Neural cell (in vitro differentiated cells): ENCODE measurements around the gene GON7. TPM values are rescaled to one million over a fixed set of nuclear protein-coding genes. Genes with fewer than 3 reads are reported as not detected.
A peak's percentile ranks its signal among the peaks of the same experiment; 100 is the strongest.
"Not testable (repeated sequence)": the region's sequence is repeated elsewhere in the genome, so short reads cannot be mapped to it uniquely, and the experiment has no call there.

Experiments used
- H2AFZ ChIP-seq: fragments of 200-600, 300-800 bp; sonication (generic), shearing (Covaris generic); 2 replicates; pipeline ENCODE4 v1.6.0; 2014; ENCODE audit warnings: low read depth, mild to moderate bottlenecking, antibody characterized with exemption, low read length, moderate library complexity
- H3F3A ChIP-seq: fragments of 200-600 bp; shearing (Covaris generic); 2 replicates; pipeline ENCODE4 v1.6.1; 2016; ENCODE audit warnings: mild to moderate bottlenecking, moderate library complexity, mixed read lengths, antibody characterized with exemption, low read length; ENCODE audit not compliant: insufficient read depth, poor library complexity, severe bottlenecking
- H3K27ac ChIP-seq: fragments of 200-600, 300-800 bp; sonication (generic), shearing (Covaris generic); 2 replicates; pipeline ENCODE4 v1.5.1; 2014; ENCODE audit warnings: mild to moderate bottlenecking, low read length, moderate library complexity
- H3K27me3 ChIP-seq: fragments of 300-800, 200-600 bp; sonication (generic), shearing (Covaris generic); 2 replicates; pipeline ENCODE4 v1.6.0; 2014; ENCODE audit warnings: mild to moderate bottlenecking, low read depth, low read length, moderate library complexity; ENCODE audit not compliant: insufficient read depth
- H3K36me3 ChIP-seq: fragments of 300-800, 200-600 bp; sonication (generic), shearing (Covaris generic); 2 replicates; pipeline ENCODE4 v1.5.1; 2014; ENCODE audit warnings: mild to moderate bottlenecking, antibody characterized with exemption, low read length, moderate library complexity; ENCODE audit not compliant: insufficient read depth
- H3K4me2 ChIP-seq: fragments of 300-800, 200-600 bp; sonication (generic), shearing (Covaris generic); 2 replicates; pipeline ENCODE4 v1.6.0; 2014; ENCODE audit warnings: mild to moderate bottlenecking, low read length
- H3K4me3 ChIP-seq: fragments of 300-800, 200-600 bp; sonication (generic), shearing (Covaris generic); 2 replicates; pipeline ENCODE4 v1.5.1; 2014; ENCODE audit warnings: mild to moderate bottlenecking, low read length, moderate library complexity
- H3K79me2 ChIP-seq: fragments of 200-600 bp; shearing (Covaris generic); replicated peaks from 2 replicates; pipeline ENCODE4 v1.6.0; 2014; ENCODE audit warnings: mild to moderate bottlenecking, low read length, moderate library complexity; ENCODE audit not compliant: insufficient read depth
- H3K9ac ChIP-seq: fragments of 300-800, 200-600 bp; sonication (generic), shearing (Covaris generic); 2 replicates; pipeline ENCODE4 v1.6.1; 2016; ENCODE audit warnings: mild to moderate bottlenecking, low read length, mixed read lengths
- H3K9me2 ChIP-seq: fragments of 200-600 bp; shearing (Covaris generic); 2 replicates; pipeline ENCODE4 v1.6.1; 2016; ENCODE audit warnings: mild to moderate bottlenecking, low read length, mixed read lengths; ENCODE audit not compliant: insufficient read depth
- H3K9me3 ChIP-seq: fragments of 200-600, 300-800 bp; sonication (generic), shearing (Covaris generic); 2 replicates; pipeline ENCODE4 v1.6.1; 2016; ENCODE audit warnings: mild to moderate bottlenecking, mixed run types, low read length, moderate library complexity, mixed read lengths
- H4K20me1 ChIP-seq: fragments of 200-600 bp; shearing (Covaris generic); 2 replicates; pipeline ENCODE4 v1.6.1; 2016; ENCODE audit warnings: mild to moderate bottlenecking, mixed run types; ENCODE audit not compliant: insufficient read depth
- EP300 ChIP-seq: fragments of 450-650 bp; conservative IDR thresholded peaks from 2 replicates; pipeline ENCODE4 v1.6.1; 2014; ENCODE audit warnings: antibody characterized with exemption, mild to moderate bottlenecking, moderate library complexity; ENCODE audit not compliant: poor library complexity, severe bottlenecking
- EZH2 ChIP-seq: fragments of 200-600, 300-800 bp; shearing (Covaris generic), sonication (generic); IDR thresholded peaks from 2 replicates; pipeline ENCODE4 v1.6.1; 2014; ENCODE audit warnings: antibody characterized with exemption, low read length, borderline replicate concordance, mild to moderate bottlenecking; ENCODE audit not compliant: insufficient read depth, poor library complexity, severe bottlenecking
- MXI1 ChIP-seq: fragments of 450-650 bp; conservative IDR thresholded peaks from 2 replicates; pipeline ENCODE4 v1.6.1; 2014; ENCODE audit warnings: antibody characterized with exemption, mild to moderate bottlenecking; ENCODE audit not compliant: poor library complexity, severe bottlenecking
- POLR2AphosphoS5 ChIP-seq: IDR thresholded peaks from 2 replicates; pipeline ENCODE4 v1.6.1; 2012
- RAD21 ChIP-seq: fragments of 450-650 bp; conservative IDR thresholded peaks from 2 replicates; pipeline ENCODE4 v1.6.1; 2014; ENCODE audit warnings: antibody characterized with exemption, mild to moderate bottlenecking, moderate library complexity
- REST ChIP-seq: IDR thresholded peaks from 2 replicates; pipeline ENCODE4 v1.6.1; 2012; ENCODE audit warnings: borderline replicate concordance
- SMC3 ChIP-seq: fragments of 450-650 bp; conservative IDR thresholded peaks from 2 replicates; pipeline ENCODE4 v1.6.1; 2014; ENCODE audit warnings: antibody characterized with exemption, mild to moderate bottlenecking, moderate library complexity; ENCODE audit not compliant: poor library complexity
- TAF1 ChIP-seq: IDR thresholded peaks from 2 replicates; pipeline ENCODE4 v1.6.1; 2012; ENCODE audit warnings: low read depth
- polyA plus RNA-seq: library from polyadenylated mRNA; depleted of rRNA; stranded (reverse); fragments of >200 nt; gene quantifications from 2 replicates; pipeline ENCODE4 v1.2.3, GENCODE V29; 2014
- TF ChIP-seq, protein P1 (sequence below): fragments of 450-650 bp; IDR thresholded peaks from 2 replicates; pipeline ENCODE4 v1.5.1; 2014; ENCODE audit warnings: antibody characterized with exemption, mild to moderate bottlenecking, moderate library complexity; ENCODE audit not compliant: poor library complexity, severe bottlenecking

The GON7 gene
- polyA plus RNA-seq, 1 donor from 2014 or later = 30.8 TPM

DNA sequence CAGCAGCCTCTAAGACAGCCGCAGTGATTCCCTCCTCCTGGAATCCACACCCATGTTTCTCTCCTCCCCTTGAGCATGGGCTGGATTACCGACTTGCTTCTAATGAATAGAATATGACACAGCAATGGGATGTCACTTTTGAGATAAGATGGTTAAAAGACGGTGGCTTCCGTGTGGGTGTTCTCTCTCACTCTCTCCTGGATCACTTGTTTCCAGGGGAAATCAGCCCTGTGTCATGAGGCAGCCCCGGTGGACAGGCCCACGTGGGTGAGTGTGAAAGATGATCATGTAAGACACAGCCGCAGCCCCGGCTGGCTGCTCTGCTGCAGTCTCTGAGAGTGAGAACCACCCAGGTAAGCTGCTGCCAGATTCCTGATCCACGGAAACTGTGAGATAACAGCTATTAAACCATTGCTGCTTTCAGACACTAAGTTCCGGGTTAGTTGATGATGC, 32.9 kb downstream of the GON7 start:
- Histone ChIP-seq H4K20me1 (no peaks in the 10 kb centered on the region), H3K36me3 (no peaks in the 10 kb centered on the region), H3K79me2 (no peaks in the 10 kb centered on the region), H2AFZ (no peak overlapping the region), H3K9me2 (no peaks in the 10 kb centered on the region), H3K4me3 (peak overlapping the region; percentile 38), H3K27ac (peak overlapping the region; percentile 18), H3K9me3 (no peaks in the 10 kb centered on the region), H3K9ac (peak overlapping the region; percentile 14), H3K4me2 (no peak overlapping the region), H3K27me3 (no peaks in the 10 kb centered on the region), H3F3A (no peaks in the 10 kb centered on the region)
- TF ChIP-seq MXI1 = peak; percentile 11
- TF ChIP-seq EP300 = no peak
- TF ChIP-seq POLR2AphosphoS5 = peak; percentile 18
- TF ChIP-seq EZH2 = no peak

GRCh38 chr14:93171376-93171775, 35.5 kb downstream of the GON7 start:
- H3K9ac ChIP-seq = no peak overlapping the region
- no peaks in the 10 kb centered on the region for H3F3A ChIP-seq
- no peak overlapping the region for H3K4me3 ChIP-seq
- H2AFZ ChIP-seq = no peak overlapping the region
- no peak overlapping the region for H3K4me2 ChIP-seq
- no peaks in the 10 kb centered on the region for H3K27me3 ChIP-seq
- H3K9me2 ChIP-seq = no peaks in the 10 kb centered on the region
- no peaks in the 10 kb centered on the region for H3K36me3 ChIP-seq
- no peaks in the 10 kb centered on the region for H3K79me2 ChIP-seq
- no peaks in the 10 kb centered on the region for H4K20me1 ChIP-seq
- H3K9me3 ChIP-seq = no peaks in the 10 kb centered on the region
- H3K27ac ChIP-seq = no peak overlapping the region
- TF ChIP-seq MXI1 (no peak), POLR2AphosphoS5 (no peak), SMC3 (no peak), EP300 (no peak), EZH2 (no peak), TAF1 (no peak), REST (no peak), RAD21 (no peak)
- TF ChIP-seq, protein P1, sequence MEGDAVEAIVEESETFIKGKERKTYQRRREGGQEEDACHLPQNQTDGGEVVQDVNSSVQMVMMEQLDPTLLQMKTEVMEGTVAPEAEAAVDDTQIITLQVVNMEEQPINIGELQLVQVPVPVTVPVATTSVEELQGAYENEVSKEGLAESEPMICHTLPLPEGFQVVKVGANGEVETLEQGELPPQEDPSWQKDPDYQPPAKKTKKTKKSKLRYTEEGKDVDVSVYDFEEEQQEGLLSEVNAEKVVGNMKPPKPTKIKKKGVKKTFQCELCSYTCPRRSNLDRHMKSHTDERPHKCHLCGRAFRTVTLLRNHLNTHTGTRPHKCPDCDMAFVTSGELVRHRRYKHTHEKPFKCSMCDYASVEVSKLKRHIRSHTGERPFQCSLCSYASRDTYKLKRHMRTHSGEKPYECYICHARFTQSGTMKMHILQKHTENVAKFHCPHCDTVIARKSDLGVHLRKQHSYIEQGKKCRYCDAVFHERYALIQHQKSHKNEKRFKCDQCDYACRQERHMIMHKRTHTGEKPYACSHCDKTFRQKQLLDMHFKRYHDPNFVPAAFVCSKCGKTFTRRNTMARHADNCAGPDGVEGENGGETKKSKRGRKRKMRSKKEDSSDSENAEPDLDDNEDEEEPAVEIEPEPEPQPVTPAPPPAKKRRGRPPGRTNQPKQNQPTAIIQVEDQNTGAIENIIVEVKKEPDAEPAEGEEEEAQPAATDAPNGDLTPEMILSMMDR = no peak

DNA sequence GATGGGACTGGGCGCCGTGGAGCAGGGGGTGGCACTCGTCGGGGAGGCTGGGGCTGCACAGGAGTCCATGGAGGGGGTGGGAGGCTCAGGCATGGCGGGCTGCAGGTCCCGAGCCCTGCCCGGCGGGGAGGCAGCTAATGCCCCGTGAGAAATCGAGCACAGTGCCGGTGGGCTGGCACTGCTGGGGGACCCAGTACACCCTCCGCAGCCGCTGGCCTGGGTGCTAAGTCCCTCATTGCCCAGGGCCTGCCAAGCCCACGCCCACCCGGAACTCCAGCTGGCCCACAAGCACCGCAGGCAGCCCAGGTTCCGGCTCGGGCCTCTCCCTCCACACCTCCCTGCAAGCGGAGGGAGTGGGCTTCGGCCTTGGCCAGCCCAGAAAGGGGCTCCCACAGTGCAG, 36.7 kb downstream of the GON7 start:
- not testable (repeated sequence) for H3K9me3 ChIP-seq, H3K79me2 ChIP-seq, H3K36me3 ChIP-seq, H3K9me2 ChIP-seq, H2AFZ ChIP-seq, H3K4me2 ChIP-seq, H3K4me3 ChIP-seq, H3K27ac ChIP-seq, H3K27me3 ChIP-seq, H4K20me1 ChIP-seq, H3K9ac ChIP-seq, H3F3A ChIP-seq

DNA sequence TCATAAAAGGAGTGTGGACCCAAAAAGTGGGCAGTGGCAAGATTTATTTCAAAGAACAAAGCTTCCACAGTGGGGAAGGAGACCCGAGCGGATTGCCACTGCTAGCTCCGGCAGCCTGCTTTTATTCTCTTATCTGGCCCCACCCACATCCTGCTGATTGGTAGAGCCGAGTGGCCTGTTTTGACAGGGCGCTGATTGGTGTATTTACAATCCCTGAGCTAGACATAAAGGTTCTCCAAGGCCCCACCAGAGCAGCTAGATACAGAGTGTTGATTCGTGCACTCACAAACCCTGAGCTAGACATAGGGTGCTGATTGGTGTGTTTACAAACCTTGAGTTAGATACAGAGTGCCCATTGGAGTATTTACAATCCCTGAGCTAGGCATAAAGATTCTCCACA, 37.2 kb downstream of the GON7 start:
- not testable (repeated sequence) for H3F3A ChIP-seq, H3K9ac ChIP-seq

GRCh38 chr14:93168610-93169009, 38.3 kb downstream of the GON7 start:
- not testable (repeated sequence) for H3K79me2 ChIP-seq, H3K9me3 ChIP-seq, H4K20me1 ChIP-seq, H3K36me3 ChIP-seq, H3K4me3 ChIP-seq, H3K9me2 ChIP-seq, H3F3A ChIP-seq, H3K9ac ChIP-seq, H3K27me3 ChIP-seq, H3K27ac ChIP-seq, H3K4me2 ChIP-seq, H2AFZ ChIP-seq

More for the DNA sequence above, 37.2 kb downstream of the GON7 start:
- not testable (repeated sequence) for H3K27me3 ChIP-seq, H3K4me3 ChIP-seq, H3K9me3 ChIP-seq, H3K79me2 ChIP-seq, H3K36me3 ChIP-seq, H3K4me2 ChIP-seq, H2AFZ ChIP-seq, H3K9me2 ChIP-seq, H3K27ac ChIP-seq, H4K20me1 ChIP-seq
